Tibial artery (tissue), 4 donors: ENCODE data around the gene VPS18.

ENCODE experiments used
- DNase-seq, 2 donors: peaks; one replicate each; pipeline ENCODE4 v3.0.0-alpha.2; 2019
- H3K27ac ChIP-seq, 2 donors: fragments of 200-600 bp; sonication (generic) in 1 of 2; 1 replicate in 1 of 2; 2 replicates in 1 of 2; pipeline ENCODE4 v1.5.1; 2018 to 2019; ENCODE audit warnings: mild to moderate bottlenecking in 1 of 2
- H3K27me3 ChIP-seq, 2 donors: fragments of 200-600 bp; sonication (generic) in 1 of 2; one replicate each; pipeline versions ENCODE4 v1.5.1 to v1.6.0; 2016 to 2019
- H3K36me3 ChIP-seq, 3 donors: fragments of 200-600 bp; sonication (generic) in 2 of 3; one replicate each; pipeline ENCODE4 v1.5.1; 2016 to 2019; ENCODE audit warnings: mild to moderate bottlenecking in 2 of 3
- H3K4me1 ChIP-seq, 4 donors: fragments of 200-600 bp; sonication (generic) in 2 of 4; 1 replicate in 3 of 4; 2 replicates in 1 of 4; pipeline ENCODE4 v1.5.1; 2016 to 2019
- H3K4me3 ChIP-seq, 2 donors: fragments of 200-600 bp; sonication (generic) in 1 of 2; 1 replicate in 1 of 2; 2 replicates in 1 of 2; pipeline ENCODE4 v1.5.1; 2018 to 2019; ENCODE audit warnings: mild to moderate bottlenecking in 2 of 2
- H3K9me3 ChIP-seq, 3 donors: fragments of 200-600 bp; sonication (generic) in 1 of 3; one replicate each; pipeline ENCODE4 v1.5.1; 2016 to 2019
- CTCF ChIP-seq, 2 experiments: fragments of 200-600 bp in 1 of 2; fragments of 450-650 bp in 1 of 2; IDR thresholded peaks; one replicate each; pipeline ENCODE4 v1.5.1; 2017 to 2019; ENCODE audit warnings: antibody characterized with exemption in 2 of 2, mild to moderate bottlenecking in 1 of 2, moderate library complexity in 1 of 2
- intact Hi-C: fragments of 100-400 bp; cut with DNase I; formaldehyde crosslinking; loops from one replicate; pipeline ENCODE4 v1.15.0; 2023; ENCODE audit warnings: low total_unique reads

The VPS18 gene

DNA sequence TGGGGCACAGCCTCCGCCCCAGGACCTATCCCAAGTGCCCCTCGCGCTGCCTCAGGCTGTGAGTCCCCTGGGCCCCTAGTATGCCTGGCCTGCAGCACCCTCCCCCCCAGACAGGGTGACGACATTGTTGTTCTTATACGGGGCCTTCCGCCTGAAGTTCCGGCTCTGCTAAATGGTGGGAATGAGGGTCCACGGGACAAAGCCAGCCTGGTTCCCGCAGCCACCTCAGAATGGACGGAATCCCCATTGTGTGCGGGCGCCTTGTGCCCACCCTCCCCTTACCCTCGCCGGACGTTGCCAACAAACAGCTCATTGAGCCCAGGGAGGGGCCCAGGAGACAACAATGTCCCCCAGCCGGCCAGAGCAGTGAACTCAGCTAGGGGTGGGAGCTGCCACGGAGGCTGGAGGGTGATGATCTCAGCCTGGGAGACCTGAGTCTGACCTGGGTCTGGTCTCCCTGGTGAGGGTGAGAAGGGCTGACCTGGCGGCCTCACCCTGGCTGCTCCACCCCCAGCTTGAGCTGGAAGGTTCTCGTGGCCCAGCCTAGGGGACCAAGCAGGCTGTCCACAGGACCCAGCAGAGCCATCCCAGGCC lies 24.6 kb downstream of the VPS18 start:
- H3K27ac ChIP-seq: no peak overlapping the region
- intact Hi-C loops: no loop called here
- H3K27me3 ChIP-seq: no peaks in the 10 kb centered on the region
- H3K36me3 ChIP-seq: no peaks in the 10 kb centered on the region
- no peak for DNase-seq
- TF ChIP-seq CTCF (IDR thresholded peaks at IDR 0.05): no peak
- no peaks in the 10 kb centered on the region for H3K4me1 ChIP-seq
- no peak overlapping the region for H3K4me3 ChIP-seq
- H3K9me3 ChIP-seq: no peaks in the 10 kb centered on the region

GRCh38 chr15:40921949-40922607 lies 27.8 kb downstream of the VPS18 start:
- Histone ChIP-seq H3K4me1 (peaks cover 0 to 13% (median 12%) of the 10 kb centered on the region in 4 donors), H3K27ac (no peak overlapping the region), H3K4me3 (no peak overlapping the region), H3K36me3 (no peaks in the 10 kb centered on the region), H3K27me3 (peaks cover 0 to 15% of the 10 kb centered on the region in 2 donors), H3K9me3 (no peaks in the 10 kb centered on the region)
- TF ChIP-seq CTCF (IDR thresholded peaks at IDR 0.05): no peak
- intact Hi-C loops: no loop called here
- DNase-seq: no peak

- Histone ChIP-seq H3K9me3 (no peaks in the 10 kb centered on the region), H3K27me3 (peaks cover 0 to 20% of the 10 kb centered on the region in 2 donors), H3K4me1 (peaks cover 0 to 19% (median 17%) of the 10 kb centered on the region in 4 donors), H3K4me3 (no peak overlapping the region), H3K27ac (no peak overlapping the region), H3K36me3 (no peaks in the 10 kb centered on the region)
- no peak for DNase-seq
- intact Hi-C loops: no loop called here
- TF ChIP-seq CTCF (IDR thresholded peaks at IDR 0.05): no peak
These were observed 28.4 kb downstream of the VPS18 start for GRCh38 chr15:40922608-40923005.

DNA sequence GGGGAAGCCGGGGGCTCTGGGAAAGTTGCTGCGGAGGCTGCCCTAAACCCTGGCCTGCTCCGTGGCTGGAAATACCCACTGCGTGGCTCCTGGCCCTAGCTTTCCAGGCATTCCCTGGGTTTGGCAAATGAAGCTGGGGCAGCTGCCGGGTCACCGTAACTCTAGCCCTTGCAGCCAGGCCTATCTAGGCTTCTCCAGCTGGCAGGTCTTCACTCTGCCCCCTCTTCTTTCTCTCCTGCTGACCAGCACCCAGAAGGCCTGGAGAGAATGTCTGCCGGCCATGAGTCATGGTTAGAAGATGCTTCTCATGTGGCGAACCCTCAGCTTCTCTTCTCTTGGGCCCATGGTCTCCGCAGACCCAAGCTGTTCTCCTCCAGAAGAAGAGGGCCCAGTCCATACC lies 29.3 kb downstream of the VPS18 start:
- no peaks in the 10 kb centered on the region for H3K9me3 ChIP-seq
- H3K27me3 ChIP-seq: peaks cover 0 to 30% of the 10 kb centered on the region in 2 donors
- no peak overlapping the region for H3K4me3 ChIP-seq
- no peak overlapping the region for H3K27ac ChIP-seq
- H3K4me1 ChIP-seq: peaks cover 0 to 28% (median 26%) of the 10 kb centered on the region in 4 donors
- intact Hi-C loops: no loop called here
- TF ChIP-seq CTCF (IDR thresholded peaks at IDR 0.05): no peak
- no peak for DNase-seq
- no peaks in the 10 kb centered on the region for H3K36me3 ChIP-seq

DNA sequence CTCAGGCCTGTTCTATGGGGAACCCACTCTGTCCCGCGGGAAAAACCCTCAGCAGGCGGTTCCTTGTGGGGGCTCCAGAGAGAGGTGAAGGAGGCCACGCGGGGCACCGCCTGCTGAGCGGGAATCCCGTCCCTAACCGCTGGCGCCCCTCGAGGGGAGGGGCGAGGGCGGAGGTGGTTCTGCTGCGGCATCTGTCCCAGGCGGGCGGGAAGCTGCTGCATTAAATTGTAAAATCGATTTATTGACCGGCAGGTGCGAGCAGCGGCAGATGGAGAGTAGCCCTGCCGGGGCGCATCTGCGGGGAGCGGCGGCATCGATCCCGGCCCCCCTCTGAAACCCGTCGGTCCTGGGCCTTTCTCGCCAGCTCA lies 31.2 kb downstream of the VPS18 start:
- peaks cover 0 to 49% of the 10 kb centered on the region in 2 donors for H3K27me3 ChIP-seq
- no peaks in the 10 kb centered on the region for H3K9me3 ChIP-seq
- H3K4me1 ChIP-seq: peaks cover 0 to 47% (median 46%) of the 10 kb centered on the region in 4 donors
- DNase-seq: no peak
- H3K36me3 ChIP-seq: no peaks in the 10 kb centered on the region
- no peak overlapping the region for H3K4me3 ChIP-seq
- intact Hi-C loops: no loop called here
- no peak for TF ChIP-seq CTCF (IDR thresholded peaks at IDR 0.05)
- H3K27ac ChIP-seq: no peak overlapping the region
